Measurements from ENCODE around the gene FAM222A.

FAM222A gene

GRCh38 chr12:109807954-109808643, 94.5 kb downstream of the FAM222A start:
- no peak for DNase-seq

- no peak for DNase-seq
Measured at GRCh38 chr12:109808876-109809646, 95.4 kb downstream of the FAM222A start.

GRCh38 chr12:109810954-109811623, 97.5 kb downstream of the FAM222A start:
- DNase-seq = no peak

- DNase-seq = no peak
Measured at GRCh38 chr12:109811624-109811995, 98.0 kb downstream of the FAM222A start.

- DNase-seq = no peak
Measured at GRCh38 chr12:109813810-109814416, 100.3 kb downstream of the FAM222A start.

GRCh38 chr12:109814600-109815150, 101.0 kb downstream of the FAM222A start:
- DNase-seq = no peak

- DNase-seq = no peak
Measured at GRCh38 chr12:109815225-109815624, 101.6 kb downstream of the FAM222A start.

- no peak for DNase-seq
Measured at GRCh38 chr12:109815757-109816617, 102.4 kb downstream of the FAM222A start.

GRCh38 chr12:109816870-109817269, 103.2 kb downstream of the FAM222A start:
- DNase-seq = no peak

GRCh38 chr12:109817627-109818231, 104.1 kb downstream of the FAM222A start:
- no peak for DNase-seq

GRCh38 chr12:109818253-109818652, 104.6 kb downstream of the FAM222A start:
- DNase-seq = no peak

GRCh38 chr12:109818905-109819500, 105.4 kb downstream of the FAM222A start:
- no peak for DNase-seq

Measured in activated CD4-positive, alpha-beta T cell treated with anti-CD3 and anti-CD28 coated beads for 1 hour (primary cell).